Measurements from ENCODE around the gene ASPRV1. TPM values are rescaled to one million over a fixed set of nuclear protein-coding genes. Genes with fewer than 3 reads are reported as not detected.

Gene ASPRV1
- total and polyA plus RNA-seq, 2 donors (not counting 3 experiments of a cell fraction or from before 2014, with no cell fraction given), result 0.15 to 0.22 TPM

GRCh38 chr2:69948963-69949645 lies 12.3 kb downstream of the ASPRV1 start:
- Histone ChIP-seq H3K9me3 (replicated peaks; ENCODE audit: control insufficient read depth, insufficient read depth, low read length) (no peaks in the 10 kb centered on the region), H3K9me1 (replicated peaks; ENCODE audit: control insufficient read depth, extremely low read depth, insufficient read depth, low read length) (no peaks in the 10 kb centered on the region), H4K20me1 (replicated peaks; ENCODE audit: control insufficient read depth, extremely low read depth, insufficient read depth, low read length) (no peaks in the 10 kb centered on the region), H3K4me1 (ENCODE audit: control insufficient read depth, extremely low read depth, insufficient read depth, low read length) (peaks cover 25% of the 10 kb centered on the region), H3K4me2 (ENCODE audit: insufficient read depth, low read length) (no peak overlapping the region), H3K79me2 (ENCODE audit: control insufficient read depth, insufficient read depth, low read length) (no peaks in the 10 kb centered on the region), H3K4me3 (replicated peaks in 1 of 3; ENCODE audit: insufficient read depth in 1 of 3, low read depth in 1 of 3, low read length in 3 of 3) (no peak overlapping the region), H3K36me3 (ENCODE audit: control insufficient read depth in 2 of 2, extremely low read depth in 1 of 2, insufficient read depth in 2 of 2, low read length in 2 of 2) (no peaks in the 10 kb centered on the region), H3K9ac (replicated peaks; ENCODE audit: extremely low read depth, insufficient read depth, low read length) (no peak overlapping the region), H3K27ac (ENCODE audit: insufficient read depth, low read depth, low read length) (no peak overlapping the region), H2AFZ (ENCODE audit: low read depth, low read length) (no peak overlapping the region), H3K27me3 (ENCODE audit: control insufficient read depth in 2 of 2, insufficient read depth in 2 of 2, low read length in 2 of 2) (peaks cover 0 to 2% of the 10 kb centered on the region in 2 experiments)
- intact Hi-C loops (cut with micrococcal nuclease) (loop anchor here (5.0 kb wide), 1 partner anchor 53 kb away; no protein-coding TSS in a partner anchor), dilution Hi-C loops (cut with MboI; ENCODE audit: extremely low pct_ligation_motif_present, low sequenced_read_pairs) (no loop called here)
- no peak for DNase-seq (ENCODE audit: low read depth, low spot score)
- no TSS peak for BruUV-seq (replicated peaks)
- ChIA-PET POLR2A (no interaction called here), CTCF (no interaction called here)
- FAIRE-seq, result no peak
- no peak for TF ChIP-seq CTCF (IDR thresholded peaks at IDR 0.05; ENCODE audit: extremely low read depth in 1 of 2, insufficient read depth in 1 of 2, low read depth in 1 of 2, low read length in 2 of 2)
- no peak for TF ChIP-seq MYC (IDR thresholded peaks at IDR 0.05; ENCODE audit: low read depth, low read length)
- no peak for TF ChIP-seq JUN (IDR thresholded peaks at IDR 0.05; ENCODE audit: borderline replicate concordance, insufficient read depth, insufficient read length, low read depth)
- TF ChIP-seq FOS (IDR thresholded peaks at IDR 0.05; ENCODE audit: borderline replicate concordance, insufficient read depth, low read length), result no peak
- TF ChIP-seq EZH2 (IDR thresholded peaks at IDR 0.05; ENCODE audit: borderline replicate concordance, low read depth, low read length, severe bottlenecking), result no peak
- no peak for TF ChIP-seq POLR2AphosphoS5 (IDR thresholded peaks at IDR 0.05; ENCODE audit: insufficient read depth, low read depth, low read length)
- no peak for TF ChIP-seq MAX (IDR thresholded peaks at IDR 0.05; ENCODE audit: insufficient read depth, insufficient read length)
- TF ChIP-seq GATA2 (IDR thresholded peaks at IDR 0.05; ENCODE audit: insufficient read depth, insufficient read length, low read depth, low read length), result no peak
- TF ChIP-seq POLR2A (IDR thresholded peaks at IDR 0.05; ENCODE audit: low read depth, low read length), result no peak

Measured in endothelial cell of umbilical vein (primary cell).